ENCODE results near the gene FOXD4L6.
"Not testable (repeated sequence)": the region's sequence is repeated elsewhere in the genome, so short reads cannot be mapped to it uniquely, and the experiment has no call there.

DNA sequence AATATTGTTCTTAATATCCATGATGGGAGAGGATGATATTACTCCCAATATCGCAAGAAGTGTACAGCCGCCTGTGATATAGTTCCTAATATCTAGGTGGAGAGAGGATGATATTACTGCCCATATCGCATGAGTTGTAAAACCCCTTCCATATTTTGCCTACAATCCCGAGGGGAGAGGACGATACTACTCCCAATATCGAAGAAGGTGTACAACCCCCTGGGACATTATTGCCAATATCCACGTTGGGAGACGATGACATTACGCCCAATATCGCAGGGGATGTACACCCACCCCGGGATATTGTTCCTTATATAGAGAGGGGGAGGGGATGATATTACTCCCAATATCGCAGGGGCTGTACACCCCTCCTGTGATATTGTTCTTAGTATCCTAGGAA, 17.1 kb downstream of the FOXD4L6 start:
- TF ChIP-seq, protein P1, sequence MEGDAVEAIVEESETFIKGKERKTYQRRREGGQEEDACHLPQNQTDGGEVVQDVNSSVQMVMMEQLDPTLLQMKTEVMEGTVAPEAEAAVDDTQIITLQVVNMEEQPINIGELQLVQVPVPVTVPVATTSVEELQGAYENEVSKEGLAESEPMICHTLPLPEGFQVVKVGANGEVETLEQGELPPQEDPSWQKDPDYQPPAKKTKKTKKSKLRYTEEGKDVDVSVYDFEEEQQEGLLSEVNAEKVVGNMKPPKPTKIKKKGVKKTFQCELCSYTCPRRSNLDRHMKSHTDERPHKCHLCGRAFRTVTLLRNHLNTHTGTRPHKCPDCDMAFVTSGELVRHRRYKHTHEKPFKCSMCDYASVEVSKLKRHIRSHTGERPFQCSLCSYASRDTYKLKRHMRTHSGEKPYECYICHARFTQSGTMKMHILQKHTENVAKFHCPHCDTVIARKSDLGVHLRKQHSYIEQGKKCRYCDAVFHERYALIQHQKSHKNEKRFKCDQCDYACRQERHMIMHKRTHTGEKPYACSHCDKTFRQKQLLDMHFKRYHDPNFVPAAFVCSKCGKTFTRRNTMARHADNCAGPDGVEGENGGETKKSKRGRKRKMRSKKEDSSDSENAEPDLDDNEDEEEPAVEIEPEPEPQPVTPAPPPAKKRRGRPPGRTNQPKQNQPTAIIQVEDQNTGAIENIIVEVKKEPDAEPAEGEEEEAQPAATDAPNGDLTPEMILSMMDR (IDR thresholded peaks at IDR 0.05) = not testable (repeated sequence)
- TF ChIP-seq EZH2 (IDR thresholded peaks at IDR 0.05; ENCODE audit: borderline replicate concordance, insufficient read depth, low read depth, low read length, poor library complexity, severe bottlenecking) = not testable (repeated sequence)

Data from B cell (primary cell).